G401 (cell line): Measurements from ENCODE around the gene GRIK3. TPM values are rescaled to one million over a fixed set of nuclear protein-coding genes. Genes with fewer than 3 reads are reported as not detected.
"Not testable (repeated sequence)": the region's sequence is repeated elsewhere in the genome, so short reads cannot be mapped to it uniquely, and the experiment has no call there.

Experiments
- DNase-seq: peaks from one replicate; pipeline ENCODE4 v3.0.0-alpha.2; 2015; ENCODE audit warnings: low spot score
- in situ Hi-C: cut with HindIII; loops from 2 replicates; pipeline ENCODE4 v1.10.0; 2016; ENCODE audit warnings: low sequenced_read_pairs, mixed read lengths
- total RNA-seq: library from RNA; depleted of rRNA; stranded (reverse); fragments of >200 nt; shearing (Covaris generic); gene quantifications from 2 replicates; pipeline ENCODE4 v1.2.3, GENCODE V29; 2014

Gene GRIK3
- total RNA-seq, 1 experiment from 2014 or later: not detected

DNA sequence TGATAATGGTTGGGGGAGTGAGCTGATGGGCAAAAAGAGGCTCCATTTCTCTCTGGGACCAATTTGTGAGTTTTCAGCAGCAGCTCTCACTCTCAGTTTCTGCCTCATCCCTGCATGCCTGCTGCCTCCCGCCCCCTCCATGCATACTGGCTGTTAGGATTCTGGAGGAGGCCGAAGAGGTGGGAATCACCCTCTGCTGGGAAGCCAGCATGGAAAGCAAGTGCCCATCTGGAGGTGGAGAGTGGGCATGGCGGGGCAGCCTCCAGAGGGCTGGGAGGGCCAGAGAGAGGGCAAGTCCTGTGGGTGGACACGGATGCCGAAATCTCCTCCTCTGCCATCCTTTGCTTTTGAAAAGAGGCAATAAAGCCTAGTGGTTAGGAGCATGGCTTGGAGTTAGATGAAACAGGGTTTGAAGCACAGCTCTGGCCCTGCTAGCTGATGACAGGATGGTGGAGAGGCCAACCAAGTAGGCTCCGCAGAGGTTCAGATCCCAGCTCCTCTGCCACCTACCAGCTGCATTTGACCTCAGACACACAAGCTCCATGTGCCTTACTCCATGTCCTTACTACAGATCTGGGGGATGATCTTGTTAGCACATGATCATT is 113.4 kb downstream of the GRIK3 start:
- no peak for DNase-seq
- in situ Hi-C loops: no loop called here

DNA sequence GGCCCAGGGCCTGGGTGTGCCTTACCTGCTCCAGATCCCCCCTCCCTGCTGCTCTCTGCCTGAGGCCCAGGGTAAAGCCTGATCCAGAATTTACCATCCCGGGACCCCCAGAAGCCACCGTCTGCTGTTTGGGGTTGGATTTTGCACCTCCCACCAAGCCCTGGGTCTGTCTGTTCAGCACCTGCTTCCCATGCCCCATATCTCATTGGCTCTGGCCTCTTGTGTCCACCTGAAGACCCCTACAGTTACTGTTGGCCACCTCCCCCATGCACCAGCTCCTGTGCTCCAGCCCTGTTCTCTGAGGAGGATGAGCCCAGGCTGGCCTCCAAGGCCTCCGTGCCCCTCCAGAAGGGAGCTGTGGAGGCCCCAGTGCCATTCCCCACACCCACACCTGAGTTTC is 113.9 kb downstream of the GRIK3 start:
- in situ Hi-C loops: no loop called here
- DNase-seq: no peak

DNA sequence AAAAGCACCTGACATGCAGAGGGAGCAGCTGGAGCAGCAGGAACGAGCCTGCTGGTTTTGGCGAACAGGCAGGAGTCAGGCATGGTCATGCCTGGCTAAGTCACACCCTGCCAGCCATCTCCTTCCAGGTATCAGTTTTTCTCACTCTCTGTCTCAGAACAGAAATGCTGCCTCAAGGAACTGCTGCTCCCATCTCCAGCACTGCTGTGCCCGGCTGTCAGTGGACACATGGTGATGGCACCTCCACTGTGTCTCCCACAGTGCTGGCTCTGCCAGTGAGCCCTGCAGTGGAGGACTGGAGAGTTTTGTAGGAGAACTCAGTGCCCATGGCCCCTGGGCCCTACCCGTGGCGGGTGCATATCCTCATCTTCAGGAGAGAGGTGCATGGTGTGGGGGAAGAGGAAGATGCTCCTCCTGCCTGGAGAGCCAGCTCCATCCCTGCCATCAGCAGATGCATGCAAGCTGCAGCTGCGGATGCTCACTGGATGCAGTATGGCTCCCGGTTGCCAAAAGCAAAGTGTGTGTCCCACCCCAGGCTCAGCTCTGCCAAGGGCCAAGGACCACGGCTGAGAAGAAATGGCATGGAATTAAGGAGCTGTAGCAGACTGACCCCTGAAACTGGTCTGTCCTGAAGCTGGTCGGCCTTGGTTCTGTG is 114.7 kb downstream of the GRIK3 start:
- DNase-seq: no peak
- in situ Hi-C loops: no loop called here

DNA sequence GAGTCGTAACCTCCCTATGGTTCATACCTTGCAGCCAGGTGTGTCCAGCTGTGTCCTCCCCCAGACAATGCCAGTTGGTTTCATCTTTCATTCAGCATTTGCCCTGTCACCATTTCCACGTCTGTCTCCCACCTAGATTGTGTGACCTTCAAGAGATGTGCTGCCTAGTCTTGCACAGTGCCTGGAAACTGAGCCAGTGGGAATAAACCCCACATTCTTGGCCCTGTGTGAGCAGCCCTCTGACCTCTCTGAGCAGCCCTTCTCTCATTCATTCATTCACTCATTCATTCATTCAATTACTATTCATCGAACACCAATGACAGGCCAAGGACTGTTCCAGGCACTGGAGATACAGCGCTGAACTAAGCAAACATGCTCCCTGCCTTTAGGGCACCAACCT is 115.7 kb downstream of the GRIK3 start:
- in situ Hi-C loops: no loop called here
- no peak for DNase-seq

DNA sequence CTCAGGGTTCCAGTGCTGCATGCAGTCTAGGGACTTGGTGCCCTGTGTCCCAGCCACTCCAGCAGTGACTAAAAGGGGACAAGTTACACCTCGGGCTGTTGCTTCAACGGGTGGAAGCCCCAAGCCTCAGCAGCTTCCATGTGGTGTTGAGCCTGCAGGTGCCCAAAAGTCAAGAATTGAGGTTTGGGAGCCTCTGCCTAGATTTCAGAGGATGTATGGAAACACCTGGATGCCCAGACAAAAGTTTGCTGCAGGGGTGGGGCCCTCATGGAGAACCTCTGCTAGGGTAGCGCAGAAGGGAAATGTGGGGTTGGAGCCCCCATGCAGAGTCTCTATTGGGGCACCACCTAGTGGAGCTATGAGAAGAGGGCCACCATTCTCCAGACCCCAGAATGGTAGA is 117.8 kb downstream of the GRIK3 start:
- in situ Hi-C loops, DNase-seq: not testable (repeated sequence)

DNA sequence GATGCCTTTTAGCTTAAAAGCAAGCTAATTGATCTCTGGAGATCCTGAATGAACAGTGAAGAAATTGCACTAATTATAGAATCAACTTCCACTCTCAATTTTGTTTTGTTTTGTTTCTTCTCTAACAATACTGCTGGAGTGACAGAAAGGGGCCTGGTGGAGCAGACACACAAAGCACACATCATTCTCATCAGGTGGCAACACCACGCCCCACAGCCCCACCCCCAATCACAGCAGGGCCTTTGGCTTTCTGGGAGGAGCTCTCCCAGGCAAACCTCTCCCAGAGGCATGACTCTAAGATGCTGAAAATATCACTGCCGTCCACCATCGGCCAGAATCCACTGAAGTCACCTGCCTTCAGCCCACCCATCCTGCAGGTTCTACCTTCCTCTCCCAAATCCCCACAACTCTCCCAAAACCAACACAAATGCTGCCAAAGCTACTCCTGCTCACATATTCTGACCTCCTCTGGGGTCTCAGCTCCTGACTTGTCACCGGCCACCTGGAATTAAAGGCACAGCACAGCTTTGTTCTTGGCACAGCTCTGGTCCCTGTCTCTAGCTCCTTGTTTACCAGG is 120.7 kb downstream of the GRIK3 start:
- no peak for DNase-seq
- in situ Hi-C loops: no loop called here

DNA sequence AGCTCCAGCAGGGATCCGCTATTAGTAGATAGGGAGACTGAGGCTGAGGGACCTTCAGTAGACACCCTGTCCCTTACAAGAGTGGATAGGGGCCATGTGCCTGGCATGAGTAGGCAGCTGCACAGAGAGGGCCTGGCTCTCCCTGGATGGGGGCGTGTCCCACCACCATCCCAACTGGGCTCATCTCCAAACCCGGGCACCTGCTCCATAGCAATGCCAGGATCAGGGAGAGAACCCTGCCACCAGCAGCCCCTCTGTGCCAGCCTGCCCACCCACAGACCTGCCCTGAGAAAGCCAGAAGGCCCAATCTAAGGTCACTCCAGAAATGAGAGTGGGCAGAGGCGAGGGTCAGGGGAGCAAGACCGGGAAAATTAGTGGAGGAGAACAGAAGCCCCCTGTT is 121.3 kb downstream of the GRIK3 start:
- DNase-seq: peak; percentile 59
- in situ Hi-C loops: no loop called here

DNA sequence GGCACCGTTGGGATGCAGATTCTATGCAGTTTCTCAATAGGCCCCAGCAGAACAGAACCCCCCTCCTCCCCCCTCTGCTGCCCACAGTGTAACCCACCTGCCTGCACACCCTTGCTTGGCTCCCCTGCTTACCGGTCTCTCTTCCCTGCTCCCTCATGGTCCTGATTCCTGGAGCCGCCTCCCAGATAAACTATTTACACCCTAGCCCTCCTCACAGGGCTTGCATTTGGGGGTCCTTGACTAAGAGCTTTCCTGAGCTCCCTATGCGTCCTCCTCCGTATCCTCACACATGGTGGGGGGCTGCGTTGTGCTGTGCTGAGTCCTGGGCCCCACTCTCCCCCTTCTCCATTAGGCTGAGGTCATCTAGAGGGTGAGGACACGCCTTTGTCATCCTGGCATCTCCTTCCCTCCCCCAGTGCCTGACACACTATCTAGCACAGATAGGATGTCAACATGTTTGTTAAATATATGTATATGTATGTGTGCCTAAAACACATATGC is 121.9 kb downstream of the GRIK3 start:
- DNase-seq: no peak
- in situ Hi-C loops: no loop called here

DNA sequence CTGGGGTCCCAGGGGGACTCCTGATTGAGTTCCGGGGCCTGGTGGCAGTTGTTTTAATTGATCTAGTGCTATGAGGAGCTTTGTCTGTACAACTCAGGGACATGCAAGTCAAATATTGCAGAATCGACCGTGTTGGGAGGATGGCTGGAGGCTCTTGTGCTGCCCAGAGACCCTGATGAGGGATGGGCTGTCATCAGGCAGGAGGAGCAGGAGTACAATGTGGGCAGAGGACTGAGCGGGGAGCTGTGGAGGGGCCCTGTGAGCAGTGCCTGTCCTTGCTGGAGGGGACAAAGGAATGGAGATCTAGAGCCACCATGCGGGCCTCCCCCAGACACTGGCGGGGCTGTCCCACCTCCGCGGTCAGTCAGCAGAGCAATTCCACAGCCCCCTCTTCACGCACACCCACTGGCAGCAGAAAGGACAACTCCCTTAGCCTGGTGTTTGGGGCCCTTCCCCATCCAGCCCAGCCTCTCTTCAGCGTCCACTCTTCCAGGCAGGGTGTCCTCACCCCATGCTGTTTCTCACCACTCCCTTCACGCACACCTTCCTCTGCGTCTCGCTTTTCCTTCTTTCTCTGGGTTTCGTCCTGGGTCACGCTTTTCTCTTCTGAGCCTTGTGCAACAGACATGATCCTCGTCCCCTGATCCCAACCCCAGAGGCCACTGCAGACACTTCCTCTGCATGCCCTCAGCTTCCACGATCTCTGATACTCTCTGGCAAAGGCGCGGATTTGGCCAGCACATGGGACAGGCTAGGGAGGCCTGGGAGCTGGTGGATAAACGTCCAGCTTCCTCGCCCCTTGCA is 122.6 kb downstream of the GRIK3 start:
- in situ Hi-C loops: no loop called here
- DNase-seq: no peak

DNA sequence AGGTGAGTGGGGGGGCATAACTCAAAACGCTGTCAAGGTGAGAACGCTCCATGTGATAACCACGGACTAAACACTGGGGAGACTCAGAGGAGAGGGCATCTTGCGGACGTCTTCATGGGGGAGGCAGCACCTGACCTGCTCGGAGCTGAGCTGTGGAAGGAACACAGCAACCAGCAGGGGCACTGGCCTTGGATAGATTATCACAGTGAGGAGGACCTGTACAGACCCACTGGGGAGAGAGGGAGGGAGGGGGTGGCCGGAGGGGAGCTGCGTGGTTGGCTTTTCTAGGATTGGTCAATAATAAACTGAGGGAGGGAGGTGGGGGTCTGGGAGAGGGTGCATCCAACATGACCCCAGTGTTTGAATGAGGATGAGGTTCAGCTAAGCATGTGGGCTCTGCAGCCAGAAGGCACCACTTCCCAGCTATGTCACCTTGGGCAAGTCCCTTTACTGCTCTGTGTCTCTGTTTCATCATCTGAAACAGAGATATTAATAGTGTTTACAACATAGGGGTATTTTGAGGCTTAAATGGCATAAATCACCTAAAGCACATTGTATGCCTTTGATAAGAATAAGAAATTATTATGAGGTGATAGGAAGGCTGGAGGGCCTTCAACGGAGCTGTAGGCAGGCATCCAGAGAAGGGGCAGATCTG is 123.3 kb downstream of the GRIK3 start:
- no peak for DNase-seq
- in situ Hi-C loops: no loop called here

DNA sequence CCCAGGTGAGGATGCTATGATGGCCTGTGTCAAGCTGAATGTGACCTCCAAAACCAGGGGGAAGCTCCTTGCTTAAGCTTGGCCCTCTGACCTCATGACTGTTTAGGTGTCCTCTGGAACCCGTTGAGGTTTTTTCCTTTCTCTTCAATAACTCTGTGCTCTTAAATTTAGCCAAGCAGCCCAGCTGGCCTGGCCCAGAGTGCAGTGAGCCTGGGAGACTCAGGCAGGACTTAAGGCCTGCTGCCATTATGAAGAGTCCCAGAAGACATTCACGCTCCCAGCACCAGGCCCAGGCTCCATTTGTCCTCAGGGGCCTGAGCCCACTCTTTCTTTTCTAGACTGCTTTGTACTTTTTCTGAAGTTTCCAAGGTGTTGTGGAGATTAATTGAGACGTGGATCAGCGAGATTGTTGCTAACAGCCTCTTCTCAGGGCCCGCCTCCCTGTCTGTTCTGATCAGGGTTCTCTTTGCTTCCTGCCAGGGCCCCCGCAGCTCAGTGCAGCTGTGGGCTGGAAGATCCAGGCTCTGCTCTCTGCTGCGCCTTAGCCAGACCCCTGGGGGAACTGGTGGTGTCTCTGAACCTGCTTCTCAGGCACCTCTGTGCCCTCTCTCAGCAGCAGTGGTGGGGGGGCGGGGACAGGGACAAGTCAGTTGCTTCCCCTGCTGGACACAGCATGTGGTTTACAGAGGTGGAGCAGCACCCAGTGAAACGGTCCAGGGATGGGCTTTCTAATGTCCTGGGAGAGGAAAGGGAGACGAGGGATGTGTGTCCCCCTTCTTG is 124.2 kb downstream of the GRIK3 start:
- no peak for DNase-seq
- in situ Hi-C loops: no loop called here

DNA sequence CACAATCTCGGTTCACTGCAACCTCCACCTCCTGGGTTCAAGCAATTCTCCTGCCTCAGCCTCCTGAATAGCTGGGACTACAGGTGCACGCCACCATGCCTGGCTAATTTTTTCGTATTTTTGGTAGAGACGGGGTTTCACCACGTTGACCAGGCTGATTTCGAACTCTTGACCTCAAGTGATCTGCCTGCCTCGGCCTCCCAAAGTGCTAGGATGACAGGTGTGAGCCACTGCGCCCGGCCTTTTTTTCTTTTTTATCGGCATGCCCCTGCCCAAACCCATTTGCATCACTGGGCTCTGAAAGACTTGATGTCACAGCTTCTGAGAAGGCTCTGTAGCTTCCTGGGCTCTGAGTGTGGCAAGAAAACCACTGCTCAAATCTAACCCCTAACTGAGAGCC is 125.0 kb downstream of the GRIK3 start:
- in situ Hi-C loops, DNase-seq: not testable (repeated sequence)

DNA sequence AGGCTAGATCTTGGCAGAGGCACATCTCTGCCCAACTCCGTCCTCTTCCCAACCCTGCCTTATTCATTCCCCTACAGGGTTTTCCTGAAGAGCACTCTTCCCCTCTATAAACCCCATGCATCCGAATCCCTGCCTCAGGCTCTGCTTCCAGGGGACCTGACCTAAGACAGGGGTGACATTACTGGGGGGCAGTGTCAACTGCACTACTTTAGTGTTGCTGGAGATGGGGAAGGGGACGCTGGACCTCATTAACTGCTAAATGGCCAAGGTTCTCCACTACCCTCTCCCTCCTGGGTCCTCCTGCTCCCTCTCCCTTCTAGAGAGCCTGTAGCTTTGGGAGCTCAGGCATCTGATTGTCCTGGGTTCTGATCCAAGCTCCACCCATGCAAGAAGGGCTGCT is 126.2 kb downstream of the GRIK3 start:
- DNase-seq: no peak
- in situ Hi-C loops: no loop called here

DNA sequence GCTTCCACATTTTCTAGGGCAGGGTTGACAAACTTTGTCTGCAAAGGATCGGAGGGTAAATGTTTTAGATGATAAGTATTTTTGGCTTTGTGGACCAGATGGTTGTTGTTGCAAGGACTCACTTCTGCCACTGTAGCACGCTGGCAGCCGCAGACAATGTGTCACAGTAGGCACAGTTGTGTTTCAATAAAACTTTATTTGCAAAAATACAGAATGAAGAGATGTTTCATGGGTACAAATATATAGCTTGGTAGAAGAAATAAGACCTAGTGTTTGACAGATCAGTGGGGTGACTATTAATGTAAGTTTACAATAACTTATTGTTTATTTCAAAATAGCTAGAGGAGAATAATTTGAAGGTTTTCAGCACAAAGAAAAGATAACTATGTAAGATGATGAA is 127.8 kb downstream of the GRIK3 start:
- no peak for DNase-seq
- in situ Hi-C loops: no loop called here

DNA sequence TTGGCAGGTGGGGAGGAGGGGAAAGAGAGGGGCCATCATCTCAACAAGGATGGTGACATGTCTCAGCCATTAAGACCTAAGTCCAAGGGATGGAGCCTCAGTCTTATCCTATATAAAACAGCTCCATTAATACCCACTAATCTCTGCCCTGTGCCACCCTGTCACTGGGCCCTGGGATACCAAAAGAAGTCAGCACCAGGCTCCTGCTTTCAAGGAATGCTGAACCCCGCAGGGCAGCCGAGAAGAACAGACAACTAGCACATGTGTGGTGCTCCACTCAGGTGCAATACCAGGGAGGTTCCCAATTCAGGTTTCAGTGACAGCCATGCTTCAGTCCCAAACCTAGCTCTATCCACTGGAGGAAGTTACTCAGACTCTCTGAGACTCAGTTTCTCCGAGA is 128.4 kb downstream of the GRIK3 start:
- in situ Hi-C loops: no loop called here
- DNase-seq: no peak

DNA sequence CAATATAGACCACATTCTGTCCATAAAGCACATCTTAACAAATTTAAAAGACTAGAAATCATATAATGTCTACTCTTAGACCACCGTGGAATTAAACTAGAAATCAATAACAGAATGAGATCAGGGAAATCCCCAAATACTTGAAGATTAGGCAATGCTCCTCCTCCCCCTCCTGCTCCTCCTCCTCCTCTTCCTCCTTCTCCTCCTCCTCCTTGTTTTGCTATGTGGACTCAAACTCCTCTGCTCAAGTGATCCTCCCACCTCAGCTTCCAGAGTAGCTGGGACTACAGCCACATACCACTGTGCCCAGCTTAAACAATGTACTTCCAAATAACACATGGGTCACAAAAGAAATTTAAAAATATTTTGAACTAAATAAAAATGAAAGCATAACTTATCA is 134.2 kb downstream of the GRIK3 start:
- in situ Hi-C loops: no loop called here
- no peak for DNase-seq

DNA sequence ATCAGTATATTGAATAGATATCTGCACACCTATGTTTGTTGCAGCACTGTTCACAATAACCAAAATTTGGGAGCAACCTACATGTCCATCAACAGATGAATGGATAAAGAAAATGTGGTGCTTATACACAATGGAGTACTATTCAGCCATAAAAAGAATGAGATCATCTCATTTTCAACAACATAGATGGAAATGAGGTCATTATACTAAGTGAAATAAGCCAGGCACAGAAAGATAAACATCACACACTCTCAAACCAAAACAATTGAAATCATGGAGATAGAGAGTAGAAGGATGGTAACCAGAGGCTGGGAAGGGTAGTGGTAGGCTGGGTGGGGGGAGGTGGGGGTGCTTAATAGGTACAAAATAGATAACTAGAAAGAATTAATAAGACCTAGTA is 136.5 kb downstream of the GRIK3 start:
- in situ Hi-C loops, DNase-seq: not testable (repeated sequence)

DNA sequence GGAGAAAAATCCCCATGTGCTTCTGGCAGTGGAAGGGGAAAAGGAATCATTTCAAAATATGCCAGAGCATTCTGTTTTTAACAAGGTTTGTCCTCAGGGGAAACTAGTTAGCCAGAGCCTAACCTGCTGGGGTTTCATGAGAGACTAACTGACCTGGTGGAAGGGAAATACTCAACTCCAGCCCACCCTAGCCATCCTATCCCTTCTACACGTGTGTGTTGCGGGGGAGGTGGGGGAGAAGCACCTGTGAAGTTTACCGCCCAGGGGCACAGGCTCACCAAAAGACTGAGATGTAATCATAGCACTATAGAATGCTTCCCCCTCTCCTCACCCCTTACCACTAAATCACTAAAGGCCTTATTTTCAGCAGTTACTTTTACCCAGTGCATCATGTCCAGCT is 139.5 kb downstream of the GRIK3 start:
- DNase-seq: no peak
- in situ Hi-C loops: no loop called here

DNA sequence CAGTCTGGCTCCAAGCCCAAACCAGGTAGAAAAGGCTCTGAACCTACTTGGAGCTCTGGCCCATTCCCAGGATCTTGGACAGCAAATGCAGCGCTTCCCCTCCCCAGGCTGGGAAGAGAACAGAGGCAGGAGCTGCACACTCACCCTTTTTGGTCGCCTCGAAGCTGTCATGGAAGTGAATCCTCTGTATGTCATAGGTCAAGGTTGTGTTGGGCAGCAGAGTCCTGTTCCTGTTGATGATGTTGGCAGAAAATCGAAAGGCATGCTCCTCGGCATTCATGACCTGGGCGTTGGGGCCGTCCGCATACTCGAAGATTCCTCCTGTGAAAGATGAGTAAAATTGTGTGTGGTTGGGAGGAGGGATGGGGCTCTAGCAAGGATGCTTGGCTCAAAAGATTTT is 143.5 kb downstream of the GRIK3 start:
- in situ Hi-C loops: no loop called here

More for the DNA sequence above, 143.5 kb downstream of the GRIK3 start:
- DNase-seq: no peak
